Gastrocnemius medialis (tissue), 4 donors: ENCODE measurements around the gene NOL4L. TPM values are rescaled to one million over a fixed set of nuclear protein-coding genes. Genes with fewer than 3 reads are reported as not detected.
A peak's percentile ranks its signal among the peaks of the same experiment; 100 is the strongest.

Experiments
- ATAC-seq, 2 donors: fragments of 150-250 bp; one replicate each; pipeline ENCODE4 v1.9.1; 2016
- DNase-seq, 2 donors: peaks; one replicate each; pipeline ENCODE4 v3.0.0-alpha.2; 2019
- H3K27ac ChIP-seq, 4 donors: fragments of 200-600 bp; sonication (generic); 1 replicate in 1 of 4; 2 replicates in 3 of 4; pipeline ENCODE4 v1.5.1; 2016 to 2018; ENCODE audit warnings: mild to moderate bottlenecking in 2 of 4, moderate library complexity in 1 of 4
- H3K27me3 ChIP-seq, 3 donors: fragments of 200-600 bp; sonication (generic) in 2 of 3; 1 replicate in 1 of 3; 2 replicates in 2 of 3; pipeline versions ENCODE4 v1.5.1 to v1.6.0; 2016 to 2019; ENCODE audit warnings: mild to moderate bottlenecking in 1 of 3, moderate library complexity in 1 of 3
- H3K36me3 ChIP-seq, 2 donors: fragments of 200-600 bp; sonication (generic) in 1 of 2; one replicate each; pipeline ENCODE4 v1.5.1; 2017 to 2018
- H3K4me1 ChIP-seq, 2 donors: fragments of 200-600 bp; sonication (generic) in 1 of 2; one replicate each; pipeline ENCODE4 v1.5.1; 2016 to 2017; ENCODE audit warnings: mild to moderate bottlenecking in 2 of 2
- H3K4me3 ChIP-seq, 4 donors: fragments of 200-600 bp; sonication (generic) in 3 of 4; 1 replicate in 1 of 4; 2 replicates in 3 of 4; pipeline ENCODE4 v1.5.1; 2016 to 2019; ENCODE audit warnings: mild to moderate bottlenecking in 2 of 4
- H3K9me3 ChIP-seq, 3 donors: fragments of 200-600 bp; sonication (generic) in 2 of 3; 1 replicate in 1 of 3; 2 replicates in 2 of 3; pipeline ENCODE4 v1.5.1; 2016 to 2019
- CTCF ChIP-seq, 5 experiments: fragments of 450-650 bp in 3 of 5; fragments of 200-600 bp in 2 of 5; sonication (generic) in 2 of 5; IDR thresholded peaks in 4 of 5; conservative IDR thresholded peaks in 1 of 5; 1 replicate in 4 of 5; 2 replicates in 1 of 5; pipeline ENCODE4 v1.5.1; 2016 to 2019; ENCODE audit warnings: antibody characterized with exemption in 5 of 5, mild to moderate bottlenecking in 3 of 5, moderate library complexity in 3 of 5
- POLR2A ChIP-seq, 2 donors: fragments of 450-650 bp; IDR thresholded peaks; one replicate each; pipeline ENCODE4 v1.6.1; 2017; ENCODE audit warnings: antibody characterized with exemption in 2 of 2, mild to moderate bottlenecking in 2 of 2, moderate library complexity in 2 of 2
- in situ Hi-C, 4 donors: fragments of 200-750 bp; cut with MboI; loops; one replicate each; pipeline versions ENCODE4 v1.15.0 to v1.8.0; 2017; ENCODE audit warnings: low sequenced_read_pairs in 4 of 4
- intact Hi-C: fragments of 100-400 bp; cut with DNase I; formaldehyde crosslinking; loops from one replicate; pipeline ENCODE4 v1.15.1; 2023; ENCODE audit warnings: low total_unique reads
- total RNA-seq, 4 donors: library from RNA; depleted of rRNA; stranded (reverse); fragments of >200 nt; gene quantifications; one replicate each; pipeline versions ENCODE4 v1.1.0 to v1.2.3, GENCODE V29; 2016

The NOL4L gene
- 1 to 10 TPM; 1.4 to 1.9 (median 1.7) TPM for total RNA-seq

DNA sequence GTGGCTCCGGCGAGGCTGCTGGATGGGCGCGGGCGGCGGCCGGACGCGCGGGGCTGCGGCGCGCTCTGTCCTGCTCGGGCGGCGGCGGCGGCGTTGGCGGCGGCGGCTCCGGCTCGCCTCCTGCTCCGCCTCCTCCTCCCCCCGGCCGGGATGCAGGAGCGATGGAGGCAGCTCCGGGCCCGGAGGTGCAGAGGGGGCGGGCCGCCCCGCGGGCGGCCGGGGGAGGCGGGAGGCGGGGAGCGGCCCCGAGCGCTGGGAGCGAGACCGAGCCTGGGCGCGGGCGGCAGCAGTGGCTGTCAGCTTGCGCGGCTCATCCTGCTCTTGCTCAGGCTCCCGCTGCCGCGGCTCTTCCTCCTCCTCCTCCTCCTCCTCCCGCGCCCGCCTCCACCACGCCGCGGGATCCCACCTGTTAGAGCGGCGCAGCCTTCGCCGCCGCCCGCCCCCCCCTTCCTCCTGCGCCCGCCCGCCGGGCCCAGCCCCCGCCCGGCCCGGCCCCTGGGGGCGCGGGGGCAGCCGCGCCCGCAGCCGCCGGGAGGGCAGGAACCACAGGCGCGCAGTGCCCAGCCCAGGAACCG, at the start of gene NOL4L:
Gene NOL4L (minus strand): TSS at position 323 of the 575 bp plus-strand sequence. CDS start 443 bp downstream, outside the sequence.
- H3K36me3 ChIP-seq, result no peaks in the 10 kb centered on the region
- no peaks in the 10 kb centered on the region for H3K9me3 ChIP-seq
- no peak within 1 kb of the TSS for H3K27ac ChIP-seq
- H3K4me3 ChIP-seq, result peak within 1 kb of the TSS; percentile 47 to 61 (median 53)
- in situ Hi-C loops, result no loop called here
- peak in 1 of 2 donors; percentile 30 for ATAC-seq
- TF ChIP-seq POLR2A (IDR thresholded peaks at IDR 0.05), result no peak
- TF ChIP-seq CTCF (IDR thresholded peaks at IDR 0.05 in 4 of 5, conservative IDR thresholded peaks at IDR 0.05 in 1 of 5), result no peak
- intact Hi-C loops, result no loop called here
- peaks cover 10 to 20% (median 16%) of the 10 kb centered on the region in 3 donors for H3K27me3 ChIP-seq
- no peaks in the 10 kb centered on the region for H3K4me1 ChIP-seq
- no peak for DNase-seq

DNA sequence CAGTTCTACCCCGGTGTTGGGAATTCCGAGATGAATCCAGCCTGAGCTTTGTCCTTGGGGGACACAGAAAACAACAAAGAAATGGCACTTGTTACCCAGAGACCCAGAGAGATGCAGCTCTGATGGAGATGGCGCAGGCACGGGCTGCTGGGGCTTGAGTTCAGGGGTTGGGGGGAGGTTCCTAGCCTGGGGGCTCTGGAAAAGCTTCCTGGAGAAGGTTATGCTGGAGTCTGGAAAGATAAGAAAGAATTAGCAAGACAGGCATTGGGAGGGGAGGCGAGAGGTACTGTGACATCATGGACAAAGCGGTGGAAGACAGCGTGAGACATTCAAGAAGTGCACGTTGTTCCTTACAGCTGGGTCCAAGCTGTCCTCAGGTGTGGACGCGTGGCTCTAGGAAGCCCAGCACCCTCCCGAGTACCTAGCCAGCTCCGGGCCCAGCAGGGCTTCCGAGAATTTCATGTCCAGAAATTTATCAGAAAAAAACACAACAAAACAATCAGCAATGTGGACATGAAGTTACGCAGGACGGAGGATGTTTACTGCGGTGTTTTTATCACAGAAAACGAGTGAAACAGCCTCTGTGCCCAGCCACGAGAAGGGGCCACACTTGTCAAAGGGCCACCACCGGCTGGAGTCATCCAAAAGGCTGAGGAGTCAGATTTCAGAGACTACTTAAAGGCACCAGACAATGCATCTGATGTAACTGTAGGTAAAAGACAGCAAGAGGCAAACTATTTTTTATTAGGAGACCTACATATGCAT, 49.1 kb upstream of the NOL4L start:
- no peak for ATAC-seq
- Histone ChIP-seq H3K36me3 (no peaks in the 10 kb centered on the region), H3K4me3 (no peak overlapping the region), H3K9me3 (no peaks in the 10 kb centered on the region), H3K27me3 (no peaks in the 10 kb centered on the region), H3K4me1 (no peaks in the 10 kb centered on the region), H3K27ac (no peak overlapping the region)
- DNase-seq, result no peak
- in situ Hi-C loops (no loop called here), intact Hi-C loops (no loop called here)
- no peak for TF ChIP-seq POLR2A (IDR thresholded peaks at IDR 0.05)
- TF ChIP-seq CTCF (IDR thresholded peaks at IDR 0.05 in 4 of 5, conservative IDR thresholded peaks at IDR 0.05 in 1 of 5), result no peak

DNA sequence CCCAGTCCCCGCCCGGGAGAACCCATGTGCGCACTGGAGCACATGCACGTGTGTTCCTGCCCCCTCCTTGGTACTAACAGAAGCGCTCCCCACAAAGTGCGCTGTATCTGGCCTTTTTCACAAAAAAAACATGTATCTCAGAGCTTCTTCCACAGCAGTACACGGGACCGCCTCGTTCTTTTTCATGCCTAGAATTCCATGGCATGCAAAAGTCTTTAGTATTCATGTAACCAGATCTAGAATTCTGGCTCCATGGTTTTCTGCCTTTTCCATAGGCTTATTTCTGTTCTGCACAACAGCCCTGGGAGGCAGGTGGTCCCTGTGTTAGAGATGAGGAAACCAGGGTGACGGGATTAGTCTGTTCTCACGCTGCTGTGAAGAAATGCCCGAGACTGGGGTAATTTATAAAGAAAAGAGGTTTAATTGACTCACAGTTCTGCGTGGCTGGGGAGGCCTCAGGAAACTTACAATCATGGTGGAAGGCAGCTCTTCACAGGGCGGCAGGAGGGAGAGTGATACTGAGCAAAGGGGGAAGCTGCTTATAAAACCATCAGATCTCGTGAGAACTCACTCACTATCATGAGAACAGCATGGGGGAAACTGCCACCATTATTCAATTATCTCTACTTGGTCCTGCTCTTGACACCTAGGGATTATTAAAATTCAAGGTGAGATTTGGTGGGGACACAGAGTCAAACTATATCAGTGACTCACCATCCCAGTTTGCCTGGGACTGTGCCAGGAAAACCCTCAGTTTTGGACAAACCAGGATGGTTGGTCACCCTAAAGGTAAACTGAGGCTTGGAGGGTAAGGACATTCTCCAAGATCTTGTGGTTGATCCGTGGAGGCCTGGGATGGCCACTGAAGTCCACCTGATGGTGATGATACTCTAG, 47.6 kb upstream of the NOL4L start:
- Histone ChIP-seq H3K9me3 (no peaks in the 10 kb centered on the region), H3K36me3 (no peaks in the 10 kb centered on the region), H3K4me1 (peaks cover under 1 to 2% of the 10 kb centered on the region in 2 donors), H3K4me3 (no peak overlapping the region), H3K27me3 (no peaks in the 10 kb centered on the region), H3K27ac (no peak overlapping the region)
- in situ Hi-C loops, result no loop called here
- TF ChIP-seq CTCF (IDR thresholded peaks at IDR 0.05 in 4 of 5, conservative IDR thresholded peaks at IDR 0.05 in 1 of 5), result no peak
- TF ChIP-seq POLR2A (IDR thresholded peaks at IDR 0.05), result no peak
- intact Hi-C loops, result no loop called here
- DNase-seq, result no peak
- no peak for ATAC-seq

- ATAC-seq, result no peak
- Histone ChIP-seq H3K4me3 (no peak overlapping the region), H3K36me3 (no peaks in the 10 kb centered on the region), H3K27ac (no peak overlapping the region), H3K27me3 (no peaks in the 10 kb centered on the region), H3K9me3 (no peaks in the 10 kb centered on the region), H3K4me1 (peaks cover 5 to 8% of the 10 kb centered on the region in 2 donors)
- TF ChIP-seq POLR2A (IDR thresholded peaks at IDR 0.05) (no peak), CTCF (IDR thresholded peaks at IDR 0.05 in 4 of 5, conservative IDR thresholded peaks at IDR 0.05 in 1 of 5) (no peak)
- DNase-seq, result no peak
- in situ Hi-C loops, result no loop called here
- intact Hi-C loops, result no loop called here
Observed at GRCh38 chr20:32631933-32632460, 46.9 kb upstream of the NOL4L start.
